Osteoblast (primary cell): Measurements from ENCODE around the gene FAM83G. TPM values are rescaled to one million over a fixed set of nuclear protein-coding genes. Genes with fewer than 3 reads are reported as not detected.

Experiments
- DNase-seq: peaks from one replicate; pipeline ENCODE4 v3.0.0; 2011; ENCODE audit warnings: low spot score, mixed read lengths; ENCODE audit not compliant: insufficient read length; ENCODE audit errors: missing footprints
- H2AFZ ChIP-seq: 2 replicates; pipeline ENCODE4 v1.6.0; 2011; ENCODE audit warnings: mild to moderate bottlenecking, low read length
- H3K27ac ChIP-seq: 2 replicates; pipeline ENCODE4 v1.5.1; 2011; ENCODE audit warnings: mild to moderate bottlenecking, low read depth, low read length, moderate library complexity
- H3K27me3 ChIP-seq: 2 replicates; pipeline ENCODE4 v1.6.0; 2012; ENCODE audit warnings: mild to moderate bottlenecking, control low read depth, inconsistent platforms, low read length, moderate library complexity; ENCODE audit not compliant: insufficient read depth
- H3K36me3 ChIP-seq: 2 replicates; pipeline ENCODE4 v1.5.1; 2011; ENCODE audit warnings: mild to moderate bottlenecking, low read length, control low read depth, moderate library complexity; ENCODE audit not compliant: insufficient read depth
- H3K4me1 ChIP-seq: 2 replicates; pipeline ENCODE4 v1.5.1; 2011; ENCODE audit warnings: mild to moderate bottlenecking, low read length, control low read depth, moderate library complexity; ENCODE audit not compliant: insufficient read depth
- H3K4me2 ChIP-seq: 2 replicates; pipeline ENCODE4 v1.6.0; 2011; ENCODE audit warnings: mild to moderate bottlenecking, low read length; ENCODE audit not compliant: insufficient read depth
- H3K4me3 ChIP-seq: fragments of 200-600 bp; sonication (generic); 3 replicates; pipeline ENCODE4 v1.5.1; 2012; ENCODE audit warnings: mild to moderate bottlenecking, low read length, inconsistent platforms; ENCODE audit not compliant: insufficient read depth
- H3K79me2 ChIP-seq: 2 replicates; pipeline ENCODE4 v1.6.0; 2012; ENCODE audit warnings: mild to moderate bottlenecking, low read length, control low read depth, inconsistent platforms; ENCODE audit not compliant: insufficient read depth
- H3K9me3 ChIP-seq: 2 replicates; pipeline ENCODE4 v1.5.1; 2011; ENCODE audit warnings: low read depth, low read length, control low read depth
- H4K20me1 ChIP-seq: 2 replicates; pipeline ENCODE4 v1.6.0; 2012; ENCODE audit warnings: mild to moderate bottlenecking, low read length, control low read depth; ENCODE audit not compliant: insufficient read depth
- CTCF ChIP-seq: IDR thresholded peaks from 2 replicates; pipeline ENCODE4 v1.5.1; 2011; ENCODE audit warnings: mild to moderate bottlenecking, low read depth, low read length, moderate library complexity; ENCODE audit errors: extremely low read depth
- total RNA-seq: library from RNA; depleted of rRNA; stranded (reverse); fragments of >200 nt; gene quantifications from 2 replicates; pipeline ENCODE4 v1.2.3, GENCODE V29; 2012

FAM83G gene
- total RNA-seq, 1 donor: 11.6 TPM

GRCh38 chr17:18977021-18977420, 27.5 kb downstream of the FAM83G start:
- DNase-seq: no peak
- TF ChIP-seq CTCF: no peak
- Histone ChIP-seq H3K79me2 (peaks cover 2% of the 10 kb centered on the region), H3K27me3 (no peaks in the 10 kb centered on the region), H3K4me2 (no peak overlapping the region), H3K27ac (no peak overlapping the region), H3K9me3 (no peaks in the 10 kb centered on the region), H4K20me1 (peaks cover 6% of the 10 kb centered on the region), H3K4me1 (peaks cover 17% of the 10 kb centered on the region), H2AFZ (no peak overlapping the region), H3K36me3 (peaks cover 23% of the 10 kb centered on the region), H3K4me3 (no peak overlapping the region)

- peaks cover 29% of the 10 kb centered on the region for H3K36me3 ChIP-seq
- no peak for DNase-seq
- H3K9me3 ChIP-seq: no peaks in the 10 kb centered on the region
- H3K4me3 ChIP-seq: no peak overlapping the region
- peaks cover 2% of the 10 kb centered on the region for H3K79me2 ChIP-seq
- no peak overlapping the region for H3K4me2 ChIP-seq
- no peak for TF ChIP-seq CTCF
- H2AFZ ChIP-seq: no peak overlapping the region
- H3K27me3 ChIP-seq: no peaks in the 10 kb centered on the region
- H4K20me1 ChIP-seq: peaks cover 6% of the 10 kb centered on the region
- no peak overlapping the region for H3K27ac ChIP-seq
- H3K4me1 ChIP-seq: peaks cover 9% of the 10 kb centered on the region
Observed at GRCh38 chr17:18976201-18976600, 28.4 kb downstream of the FAM83G start.

- Histone ChIP-seq H3K4me2 (no peak overlapping the region), H3K9me3 (no peaks in the 10 kb centered on the region), H3K4me3 (no peak overlapping the region), H3K27me3 (no peaks in the 10 kb centered on the region), H4K20me1 (peaks cover 9% of the 10 kb centered on the region), H3K79me2 (peaks cover 2% of the 10 kb centered on the region), H3K36me3 (peaks cover 33% of the 10 kb centered on the region), H3K27ac (no peak overlapping the region), H3K4me1 (peaks cover 5% of the 10 kb centered on the region), H2AFZ (no peak overlapping the region)
- TF ChIP-seq CTCF: no peak
- no peak for DNase-seq
Observed at GRCh38 chr17:18975597-18975996, 29.0 kb downstream of the FAM83G start.

GRCh38 chr17:18974407-18975149, 30.0 kb downstream of the FAM83G start:
- H3K4me3 ChIP-seq: no peak overlapping the region
- peaks cover 7% of the 10 kb centered on the region for H3K4me1 ChIP-seq
- peak; percentile 97 for DNase-seq
- TF ChIP-seq CTCF: no peak
- no peaks in the 10 kb centered on the region for H3K9me3 ChIP-seq
- no peaks in the 10 kb centered on the region for H3K27me3 ChIP-seq
- H3K36me3 ChIP-seq: peaks cover 33% of the 10 kb centered on the region
- H2AFZ ChIP-seq: no peak overlapping the region
- H4K20me1 ChIP-seq: peaks cover 9% of the 10 kb centered on the region
- H3K4me2 ChIP-seq: no peak overlapping the region
- peak overlapping the region; percentile 50 for H3K27ac ChIP-seq
- H3K79me2 ChIP-seq: peaks cover 2% of the 10 kb centered on the region
